GM10266 (cell line): ENCODE results near the gene ARHGDIB.

ENCODE experiments used
- DNase-seq: peaks from one replicate; pipeline ENCODE4 v3.0.0; 2012; ENCODE audit errors: extremely low spot score
- TF ChIP-seq, protein P1 (sequence below): IDR thresholded peaks from 2 replicates; pipeline ENCODE4 v1.5.1; 2012; ENCODE audit warnings: mild to moderate bottlenecking, low read depth; ENCODE audit not compliant: control insufficient read depth, insufficient read depth; ENCODE audit errors: missing control alignments

The ARHGDIB gene

DNA sequence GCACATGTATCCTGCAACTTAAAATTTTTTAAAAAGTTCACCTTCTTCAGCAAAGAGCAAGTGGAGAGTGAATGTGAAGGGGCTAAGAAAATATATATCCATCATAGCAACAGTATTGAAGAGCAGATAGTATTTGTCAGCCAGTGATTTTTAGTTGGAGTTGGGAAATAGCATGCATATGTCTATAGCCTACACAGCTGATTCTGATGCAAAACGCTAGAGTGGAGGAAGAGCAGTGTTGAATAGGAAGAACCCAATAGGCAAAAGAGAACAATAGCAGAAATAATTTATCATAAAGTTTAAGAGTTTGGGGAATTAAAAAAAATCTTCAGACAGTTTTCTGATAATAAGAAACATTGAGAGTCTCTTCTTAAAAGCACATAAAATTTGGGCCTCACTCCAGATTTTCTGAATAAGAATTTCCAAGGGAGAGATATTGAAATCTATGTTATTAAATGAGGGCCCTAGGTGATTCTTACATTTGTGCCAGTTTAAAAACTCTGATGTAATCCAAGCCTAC lies 23.4 kb upstream of the ARHGDIB start:
- TF ChIP-seq, protein P1, sequence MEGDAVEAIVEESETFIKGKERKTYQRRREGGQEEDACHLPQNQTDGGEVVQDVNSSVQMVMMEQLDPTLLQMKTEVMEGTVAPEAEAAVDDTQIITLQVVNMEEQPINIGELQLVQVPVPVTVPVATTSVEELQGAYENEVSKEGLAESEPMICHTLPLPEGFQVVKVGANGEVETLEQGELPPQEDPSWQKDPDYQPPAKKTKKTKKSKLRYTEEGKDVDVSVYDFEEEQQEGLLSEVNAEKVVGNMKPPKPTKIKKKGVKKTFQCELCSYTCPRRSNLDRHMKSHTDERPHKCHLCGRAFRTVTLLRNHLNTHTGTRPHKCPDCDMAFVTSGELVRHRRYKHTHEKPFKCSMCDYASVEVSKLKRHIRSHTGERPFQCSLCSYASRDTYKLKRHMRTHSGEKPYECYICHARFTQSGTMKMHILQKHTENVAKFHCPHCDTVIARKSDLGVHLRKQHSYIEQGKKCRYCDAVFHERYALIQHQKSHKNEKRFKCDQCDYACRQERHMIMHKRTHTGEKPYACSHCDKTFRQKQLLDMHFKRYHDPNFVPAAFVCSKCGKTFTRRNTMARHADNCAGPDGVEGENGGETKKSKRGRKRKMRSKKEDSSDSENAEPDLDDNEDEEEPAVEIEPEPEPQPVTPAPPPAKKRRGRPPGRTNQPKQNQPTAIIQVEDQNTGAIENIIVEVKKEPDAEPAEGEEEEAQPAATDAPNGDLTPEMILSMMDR, result no peak
- no peak for DNase-seq

DNA sequence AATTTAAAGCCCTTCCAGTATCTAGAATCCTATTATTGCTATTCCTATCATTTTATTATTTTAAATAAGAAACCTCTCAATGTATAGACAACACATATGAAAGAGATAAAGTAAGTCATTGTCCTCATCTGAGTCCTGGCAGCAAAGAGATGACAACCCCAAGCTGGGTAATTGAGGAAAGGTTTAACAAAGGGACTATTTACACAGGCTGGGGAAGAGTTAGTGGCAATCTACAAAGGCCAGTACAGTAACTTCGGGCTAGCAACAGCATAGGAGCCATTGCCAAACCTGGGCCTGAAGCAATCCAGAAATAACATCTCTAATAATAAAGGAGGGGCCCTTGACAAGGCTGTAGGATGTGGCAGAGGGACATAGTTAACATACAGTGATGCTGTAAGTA lies 22.6 kb upstream of the ARHGDIB start:
- DNase-seq, result no peak
- TF ChIP-seq, protein P1, result no peak

DNA sequence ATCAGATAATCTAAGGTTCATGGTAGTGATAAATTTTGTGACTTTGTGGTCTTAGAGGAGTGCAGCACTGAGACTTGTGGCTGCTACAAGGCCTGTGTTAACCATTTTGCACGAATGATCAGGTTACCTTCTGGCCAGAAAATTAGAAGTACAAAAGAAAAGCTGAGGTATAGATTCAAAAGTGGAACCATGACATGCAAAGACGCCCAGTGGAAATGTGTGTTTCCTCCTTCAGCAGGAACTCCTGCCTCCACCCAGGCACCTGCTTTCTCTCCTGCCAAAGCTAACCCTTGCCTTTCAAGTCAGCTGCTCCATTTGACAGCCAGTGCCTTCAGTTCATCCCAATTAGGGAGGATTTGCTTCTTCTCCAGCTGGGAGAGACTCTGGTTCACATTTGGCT lies 21.6 kb upstream of the ARHGDIB start:
- TF ChIP-seq, protein P1, result no peak

DNA sequence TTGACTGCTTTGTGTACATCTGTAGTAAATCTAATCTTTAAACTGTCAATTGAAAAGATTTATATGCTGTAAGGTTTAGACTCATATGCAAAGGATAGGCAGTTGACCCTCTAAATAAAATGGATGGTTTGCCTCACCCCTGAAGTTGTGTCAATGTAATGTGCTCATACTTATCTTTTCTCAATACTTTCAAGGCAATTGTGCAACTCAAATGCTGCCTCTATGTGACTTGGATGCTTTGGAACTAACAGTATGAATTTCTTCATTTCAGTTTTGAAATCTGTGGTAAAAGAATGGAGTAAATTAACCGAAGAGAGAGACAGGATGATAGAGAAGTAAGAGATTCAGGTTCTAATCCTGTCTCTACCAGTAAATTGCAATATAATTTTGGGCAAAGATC lies 21.2 kb upstream of the ARHGDIB start:
- no peak for DNase-seq
- TF ChIP-seq, protein P1, result no peak

More for the DNA sequence above, 21.6 kb upstream of the ARHGDIB start:
- DNase-seq, result no peak

DNA sequence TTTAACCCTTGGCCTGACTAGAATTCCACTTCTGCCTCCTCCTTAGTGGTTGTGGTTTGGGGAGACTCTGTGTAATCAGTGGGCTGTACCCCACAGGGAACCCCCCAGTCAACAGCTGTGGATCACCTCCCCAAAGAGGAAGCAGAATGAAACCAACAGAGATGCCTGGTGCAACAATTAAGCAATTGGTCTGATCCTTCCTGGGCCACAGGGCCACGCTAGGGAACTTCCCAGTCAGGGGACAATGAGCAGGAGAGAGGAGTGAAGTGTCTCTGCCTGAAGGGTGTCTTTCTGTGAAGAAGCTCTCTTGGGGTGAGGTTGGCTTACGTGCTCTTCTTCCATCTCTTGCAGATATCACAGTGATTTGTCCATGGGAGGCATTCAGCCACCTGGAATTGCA lies 19.6 kb upstream of the ARHGDIB start:
- TF ChIP-seq, protein P1, result no peak
- DNase-seq, result no peak

DNA sequence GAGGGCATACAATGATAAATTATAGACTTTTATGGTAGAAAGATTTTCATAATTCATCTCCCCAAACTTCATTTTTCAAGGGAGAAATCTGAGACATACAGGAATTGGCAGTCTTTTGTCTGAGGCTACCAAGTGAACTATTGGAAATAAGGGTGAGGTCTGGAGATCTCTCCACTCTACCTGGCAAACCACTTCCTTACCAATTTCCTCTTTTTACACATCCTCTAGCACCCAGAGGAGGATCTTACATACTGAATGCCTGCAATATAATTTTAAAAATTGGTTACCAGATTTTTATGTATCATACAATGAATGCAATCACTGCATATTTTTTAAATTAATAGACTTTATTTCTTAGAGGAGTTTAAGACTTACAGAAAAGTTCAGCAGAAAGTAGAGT lies 18.1 kb upstream of the ARHGDIB start:
- TF ChIP-seq, protein P1, result no peak
- DNase-seq, result no peak

DNA sequence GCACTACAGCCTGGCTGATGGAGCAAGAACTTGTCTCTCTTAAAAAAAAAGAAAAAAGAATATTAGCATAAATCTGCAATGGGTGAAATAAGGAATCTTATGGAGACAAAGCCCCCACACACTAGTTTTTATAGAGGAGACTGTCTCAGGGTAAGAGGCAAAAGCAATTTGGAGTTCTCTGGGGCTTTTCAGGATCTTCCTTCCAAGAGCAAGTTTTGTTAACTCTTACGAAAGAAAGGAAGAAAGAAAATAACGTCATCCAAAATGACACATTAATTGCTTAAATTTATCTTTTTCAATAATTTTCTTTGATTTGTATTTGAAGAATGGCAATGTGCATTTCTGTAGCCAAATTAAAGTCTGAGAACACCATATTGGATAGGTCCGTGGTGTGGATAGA lies 15.3 kb upstream of the ARHGDIB start:
- DNase-seq, result no peak

More for the DNA sequence above, 15.3 kb upstream of the ARHGDIB start:
- TF ChIP-seq, protein P1, result no peak
